Measurements from ENCODE around the gene CXorf66.
"Not testable (repeated sequence)": the region's sequence is repeated elsewhere in the genome, so short reads cannot be mapped to it uniquely, and the experiment has no call there.

CXorf66 gene, protein sequence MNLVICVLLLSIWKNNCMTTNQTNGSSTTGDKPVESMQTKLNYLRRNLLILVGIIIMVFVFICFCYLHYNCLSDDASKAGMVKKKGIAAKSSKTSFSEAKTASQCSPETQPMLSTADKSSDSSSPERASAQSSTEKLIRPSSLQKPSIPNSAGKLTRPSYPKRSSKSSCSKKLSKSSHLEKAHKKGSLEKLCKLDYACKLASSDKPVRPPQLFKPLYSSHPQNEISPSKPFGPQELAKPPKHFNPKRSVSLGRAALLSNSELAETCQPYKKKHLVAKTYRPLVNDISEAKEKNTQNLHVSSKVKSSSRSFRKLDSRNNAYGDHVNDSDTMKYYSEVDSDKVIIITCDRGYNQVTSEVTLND

DNA sequence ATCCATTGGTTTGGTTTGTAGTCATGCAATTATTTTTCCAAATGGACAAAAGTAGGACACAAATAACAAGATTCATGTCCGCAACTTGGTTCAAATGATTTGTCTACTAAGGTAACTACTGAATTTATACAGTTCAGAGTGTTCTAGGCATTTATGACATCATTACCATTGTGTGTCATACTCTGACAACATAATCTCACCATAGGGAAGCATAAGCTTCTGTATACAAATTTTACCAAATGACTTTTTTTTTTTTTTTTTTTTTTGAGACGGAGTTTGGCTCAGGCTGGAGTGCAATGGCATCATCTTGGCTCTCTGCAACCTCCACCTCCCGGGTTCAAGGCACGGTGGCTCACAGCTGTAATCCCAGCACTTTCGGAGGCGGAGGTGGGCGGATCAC is at the start of gene CXorf66:
Gene CXorf66 (minus strand): TSS at position 101 of the 400 bp plus-strand sequence. CDS start 25 bp downstream, at position 76.
- no peak for DNase-seq

DNA sequence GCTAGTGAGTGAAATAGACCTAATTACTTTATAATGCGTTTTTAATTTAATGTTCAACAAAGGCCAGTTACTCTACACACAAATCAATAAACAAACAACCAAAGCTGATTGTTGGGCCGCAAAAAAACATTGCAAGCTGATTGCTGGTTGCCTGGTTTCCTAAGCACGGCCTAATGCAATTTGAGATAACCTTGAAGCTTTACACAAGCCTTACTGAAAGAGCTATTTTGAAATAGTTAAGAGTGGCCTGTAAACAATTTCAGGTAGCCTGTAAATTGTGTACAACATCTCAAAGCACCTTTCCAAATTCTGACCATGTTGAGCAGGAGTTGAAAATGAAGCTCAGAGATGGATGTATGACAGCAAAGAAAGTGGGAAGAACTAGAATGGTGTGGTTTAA is 17.5 kb upstream of the CXorf66 start:
- DNase-seq: no peak

DNA sequence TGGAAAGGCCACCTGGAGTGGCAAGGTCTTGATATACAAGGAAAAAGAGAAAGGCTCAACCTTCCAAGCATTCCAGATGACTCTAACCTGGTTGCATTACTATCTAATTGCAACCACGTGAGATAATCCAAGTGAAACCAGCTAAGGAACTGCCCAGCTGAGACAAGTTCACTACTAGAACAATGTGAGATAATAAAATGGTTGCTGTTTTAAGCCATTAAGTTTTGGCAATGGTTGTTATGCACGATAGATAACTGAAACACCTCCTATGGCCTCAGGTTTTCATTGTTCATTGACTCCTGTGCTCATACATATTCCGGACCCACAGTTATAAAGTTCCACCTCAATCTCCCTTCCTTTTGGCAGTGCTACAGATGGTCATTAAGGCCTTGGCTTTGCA is 9.2 kb upstream of the CXorf66 start:
- no peak for DNase-seq

DNA sequence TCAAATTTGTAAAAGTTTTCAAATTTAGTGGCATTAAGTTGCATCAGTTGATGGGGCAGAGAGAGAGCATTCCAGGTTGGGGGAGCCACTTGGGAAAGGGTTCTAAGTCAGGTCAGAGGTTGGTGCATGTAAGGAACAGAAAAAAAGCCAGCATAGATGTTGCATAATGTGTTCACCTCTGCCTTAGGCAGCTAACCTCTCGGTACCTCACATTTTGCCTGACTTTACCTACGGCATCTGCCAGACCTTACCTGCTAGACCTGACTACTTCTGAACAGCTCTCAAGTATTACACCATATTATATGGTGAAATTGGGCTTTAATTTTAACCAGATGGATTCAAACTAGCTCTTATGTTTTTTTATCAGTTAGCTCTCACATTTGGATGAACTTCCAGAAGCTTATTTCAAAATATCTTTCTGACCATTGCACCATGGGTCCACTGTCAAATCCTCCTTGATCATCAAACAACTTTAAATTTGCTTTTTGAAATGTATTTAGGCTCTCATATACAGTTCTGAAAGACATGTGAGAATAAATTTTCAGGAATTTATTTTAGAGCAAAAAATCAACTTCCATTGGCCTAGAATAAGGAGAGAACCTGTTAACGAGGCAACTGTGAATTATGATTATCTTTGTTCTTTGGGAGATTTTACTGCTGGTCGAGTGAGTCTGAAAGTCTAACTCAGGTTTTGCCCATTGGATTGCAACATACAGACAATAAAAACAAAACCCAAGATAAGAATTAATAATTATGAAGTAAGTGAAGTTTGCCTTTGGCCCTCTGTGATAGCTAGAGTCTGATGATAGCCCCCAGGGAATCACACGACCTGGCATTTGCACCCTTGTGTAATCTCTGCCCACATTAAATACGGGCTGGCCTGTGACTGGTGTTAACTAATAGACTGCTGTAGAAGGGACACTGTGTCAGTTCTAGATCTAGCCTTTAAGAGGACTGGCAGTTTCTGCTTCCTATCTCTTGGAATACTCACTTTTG is 7.6 kb upstream of the CXorf66 start:
- DNase-seq: no peak

DNA sequence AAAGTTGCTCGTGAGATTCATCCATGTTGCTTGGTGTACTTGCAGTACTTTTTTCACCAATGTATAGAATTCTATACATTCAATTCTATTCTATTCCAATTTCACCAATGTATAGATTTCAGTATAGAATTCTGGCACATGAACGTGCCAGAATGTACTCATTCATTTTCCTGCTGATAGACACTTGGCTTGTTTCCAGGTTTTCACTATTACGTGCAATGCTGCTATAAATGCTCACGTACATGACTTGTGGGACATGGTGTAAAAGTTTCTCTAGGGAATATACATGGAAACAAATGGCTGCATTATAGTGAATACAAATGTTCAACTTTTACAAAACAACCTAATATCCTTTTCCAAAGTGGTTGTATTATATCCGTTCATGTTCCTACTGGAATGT is 6.8 kb upstream of the CXorf66 start:
- no peak for DNase-seq

DNA sequence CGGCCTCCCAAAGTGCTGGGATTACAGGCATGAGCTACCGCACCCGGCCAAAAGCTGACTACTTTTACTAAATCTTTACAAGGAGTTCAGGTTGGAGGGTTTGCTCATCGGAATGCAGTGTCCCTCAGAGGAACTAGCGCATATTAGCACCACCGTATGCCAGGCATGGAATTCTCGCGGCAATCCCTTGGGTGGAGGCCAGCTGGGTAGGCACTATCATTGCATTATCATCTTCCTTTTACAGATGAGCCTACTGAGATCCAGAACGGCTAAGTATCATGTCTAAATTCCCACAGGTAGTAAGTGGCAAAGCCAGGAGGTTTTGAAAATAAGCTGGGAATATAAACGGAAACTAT is 6.1 kb upstream of the CXorf66 start:
- no peak for DNase-seq

DNA sequence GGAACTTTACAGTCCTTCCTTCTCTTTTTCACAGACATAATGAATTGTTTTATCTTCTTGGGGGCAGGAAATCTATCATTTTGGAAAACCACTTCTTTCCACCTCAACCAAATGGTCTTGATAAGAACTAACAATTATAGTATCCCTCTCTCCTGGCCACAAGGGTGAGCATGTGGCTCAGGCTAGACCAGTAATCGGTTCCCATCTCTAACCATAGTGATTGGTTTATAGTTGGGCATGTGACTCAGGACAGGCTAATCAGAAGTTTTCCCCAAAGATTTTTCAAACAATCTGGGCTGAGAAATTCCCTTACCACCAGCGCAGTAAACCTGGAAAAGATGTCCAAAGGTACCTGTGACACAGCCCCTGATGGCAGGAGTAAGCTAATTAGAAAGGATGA is 4.0 kb upstream of the CXorf66 start:
- DNase-seq: no peak

DNA sequence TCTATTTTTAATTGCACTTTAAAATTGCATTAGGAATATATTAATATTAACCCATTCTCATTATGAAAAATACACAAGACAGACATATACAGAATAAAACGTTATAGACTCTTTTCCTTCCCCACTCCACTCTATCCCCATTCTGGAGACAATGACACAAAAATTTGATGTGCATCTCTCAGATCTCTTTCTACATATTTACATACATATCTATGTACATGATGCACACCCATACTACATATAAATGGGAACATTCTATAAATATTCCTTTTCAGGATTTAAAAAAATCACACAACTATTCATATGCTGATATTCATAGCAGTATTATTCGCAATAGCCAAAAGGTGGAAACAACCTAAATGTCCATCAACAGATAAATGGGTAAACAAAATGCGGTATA is 2.4 kb upstream of the CXorf66 start:
- DNase-seq: no peak

DNA sequence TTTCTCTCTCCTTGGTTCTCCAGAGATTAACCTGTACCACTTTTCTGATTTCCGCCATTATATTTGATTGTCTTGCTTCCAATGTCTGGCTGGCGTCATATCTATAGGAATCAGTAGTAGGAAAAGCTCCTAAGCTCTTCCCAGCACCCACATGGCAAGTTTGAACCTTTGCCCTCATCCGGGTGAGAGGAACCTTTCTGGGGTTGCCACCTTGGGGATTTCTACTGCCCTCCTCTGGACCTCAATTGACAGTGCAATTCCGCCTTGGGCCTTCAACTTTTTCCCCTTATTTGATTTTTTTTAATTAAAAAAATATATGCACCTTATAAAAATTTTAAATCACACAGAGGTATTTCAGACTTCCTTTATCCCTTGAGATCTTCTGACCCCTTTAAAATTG is 2.0 kb upstream of the CXorf66 start:
- DNase-seq: no peak

DNA sequence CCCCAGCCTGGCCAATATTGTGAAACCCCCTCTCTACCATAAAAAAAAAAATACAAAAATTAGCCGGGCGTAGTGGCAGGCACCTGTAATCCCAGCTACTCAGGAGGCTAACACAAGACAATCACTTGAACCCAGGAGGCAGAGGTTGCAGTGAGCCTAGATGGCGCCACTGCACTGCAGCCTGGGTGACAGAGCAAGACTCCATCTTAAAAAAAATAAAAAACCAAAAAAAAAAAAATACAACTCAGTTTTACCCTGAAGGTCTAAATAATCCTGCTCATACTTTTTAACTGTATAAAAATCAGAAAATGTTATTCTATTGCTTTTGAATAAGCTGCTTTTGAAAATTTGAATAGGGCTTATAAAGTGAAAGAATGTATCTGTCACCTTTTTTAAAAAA is 838 bp upstream of the CXorf66 start:
- DNase-seq: not testable (repeated sequence)

DNA sequence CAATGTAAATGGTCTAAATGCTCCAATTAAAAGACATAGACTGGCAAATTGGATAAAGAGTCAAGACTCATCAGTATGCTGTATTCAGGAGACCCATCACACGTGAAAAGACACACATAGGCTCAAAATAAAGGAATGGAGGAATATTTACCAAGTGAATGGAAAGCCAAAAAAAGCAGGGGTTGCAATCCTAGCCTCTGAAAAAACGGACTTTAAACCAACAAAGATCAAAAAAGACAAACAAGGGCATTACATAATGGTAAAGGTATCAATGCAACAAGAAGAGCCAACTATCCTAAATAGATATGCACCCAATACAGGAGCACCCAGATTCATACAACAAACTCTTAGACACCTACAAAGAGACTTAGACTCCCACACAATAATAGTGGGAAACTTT is 4.2 kb downstream of the CXorf66 start:
- DNase-seq: not testable (repeated sequence)

DNA sequence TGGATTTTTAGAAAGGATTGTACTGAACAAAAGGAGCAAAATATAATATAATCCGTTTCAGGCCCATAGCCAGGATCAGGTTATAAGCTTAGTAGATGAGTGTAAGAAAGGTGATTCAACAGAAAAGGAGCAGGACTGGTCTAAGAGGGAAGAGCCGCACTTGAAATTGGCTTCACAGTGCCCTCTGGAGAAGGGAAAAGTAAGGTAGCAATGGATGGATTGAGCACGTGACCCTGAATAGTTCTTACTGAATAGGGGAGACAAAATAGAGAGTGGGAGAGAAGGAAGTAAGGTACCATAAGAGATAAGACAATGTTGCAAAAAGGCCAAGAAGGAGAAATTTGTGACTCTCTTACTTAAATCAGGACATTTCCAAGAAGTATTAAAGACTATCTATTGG is 15.6 kb downstream of the CXorf66 start:
- no peak for DNase-seq

DNA sequence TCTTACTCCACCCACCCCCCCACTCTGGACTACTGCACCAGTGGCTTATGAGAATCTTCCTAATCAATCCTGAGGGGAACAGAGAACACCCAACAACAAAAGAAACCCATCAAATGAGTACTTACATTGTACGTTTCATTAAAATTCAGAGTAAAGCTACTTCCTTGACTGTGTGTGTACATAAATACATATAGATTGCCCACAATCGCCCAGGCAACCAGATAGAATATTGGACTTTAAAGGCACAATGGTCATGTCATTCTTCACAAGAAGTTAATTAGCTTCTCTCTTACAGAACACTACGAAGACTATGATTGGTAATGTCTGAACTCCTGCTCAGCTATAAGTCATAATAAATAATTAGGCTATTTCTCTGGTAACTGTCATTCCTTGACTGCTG is 20.2 kb downstream of the CXorf66 start:
- no peak for DNase-seq

DNA sequence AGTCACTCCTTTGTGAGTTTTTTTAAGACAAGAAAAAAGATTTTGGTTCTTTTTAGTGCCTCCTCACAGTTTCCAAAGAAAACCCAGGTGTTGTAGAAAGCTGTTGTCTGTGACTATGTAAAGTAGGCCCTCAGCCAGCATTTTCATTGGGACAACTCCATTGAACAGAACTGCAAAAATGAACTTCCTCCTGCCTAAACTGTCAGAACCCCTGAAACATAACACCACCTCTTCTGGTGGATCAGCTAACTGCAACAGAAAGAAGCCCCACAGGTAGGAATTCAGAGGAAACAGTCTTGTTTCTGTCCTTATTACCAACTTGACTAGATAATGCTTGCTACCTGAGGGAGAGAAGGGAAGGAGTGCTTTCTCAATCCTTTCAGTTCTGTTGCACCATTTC is 29.1 kb downstream of the CXorf66 start:
- DNase-seq: no peak

DNA sequence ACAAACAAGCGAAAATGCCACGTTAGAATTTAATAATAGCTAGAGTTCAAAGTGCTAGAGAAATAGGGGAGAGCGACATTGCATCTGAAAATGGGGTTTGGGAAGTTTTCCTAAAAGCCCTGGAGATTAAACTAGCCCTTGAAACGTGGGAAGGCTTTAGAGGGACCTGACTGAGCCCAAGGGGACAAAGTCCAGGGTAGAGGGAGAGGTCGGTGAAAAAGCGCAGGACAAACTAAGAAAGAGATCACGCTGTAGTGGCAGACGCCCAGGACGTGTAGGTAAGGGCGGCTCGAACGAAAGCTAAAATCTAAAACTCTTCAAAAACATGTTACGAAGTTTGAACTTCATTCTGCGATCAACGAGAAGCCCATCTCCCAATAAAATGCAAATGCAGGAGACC is 31.4 kb downstream of the CXorf66 start:
- no peak for DNase-seq

DNA sequence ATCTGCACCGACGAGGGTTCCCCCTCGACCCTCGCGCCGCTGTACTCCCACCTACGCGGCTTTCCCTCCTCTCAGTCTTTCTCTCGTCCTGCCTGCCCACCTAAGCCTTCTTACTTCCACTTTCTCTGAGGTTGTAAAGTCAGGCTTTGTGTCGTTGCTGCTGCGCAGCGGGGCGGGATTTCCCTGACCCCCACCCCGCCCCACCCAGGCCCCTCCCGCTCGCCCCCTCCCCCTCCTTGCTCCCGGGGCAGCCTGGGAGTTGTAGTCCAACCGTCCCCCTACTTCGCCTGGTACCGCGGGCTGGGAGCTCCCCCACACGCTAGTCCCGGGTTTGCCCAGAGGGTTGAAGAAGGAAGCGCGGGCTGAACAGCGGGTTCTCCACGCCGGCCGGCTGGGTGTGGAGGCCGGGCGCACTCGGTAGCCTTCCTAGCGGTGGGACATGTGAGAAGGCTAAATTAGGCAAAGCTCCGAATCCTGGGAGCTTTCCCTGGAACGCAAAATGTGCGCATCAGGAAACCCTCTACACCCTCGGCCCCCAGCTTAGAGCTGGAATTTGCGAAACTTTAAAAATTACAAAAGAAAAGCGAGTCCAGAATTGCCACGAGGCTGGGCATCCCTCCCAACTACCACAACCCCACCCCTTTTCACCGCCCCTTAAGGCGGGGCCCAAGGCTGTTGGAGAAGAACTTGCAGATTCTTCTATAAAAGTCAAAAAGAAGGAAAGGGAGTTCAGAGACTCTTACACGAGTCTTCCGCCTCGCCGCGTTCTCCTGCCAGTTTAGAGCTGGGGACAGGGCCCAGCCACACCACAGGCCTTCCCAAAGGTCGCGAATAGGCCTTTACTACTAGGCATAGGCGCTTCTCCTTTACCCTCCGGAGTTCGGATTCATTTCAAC is 32.2 kb downstream of the CXorf66 start, which contains the start of gene ATP11C:
Gene ATP11C (minus strand): TSS at position 153 of the 896 bp plus-strand sequence. CDS start 1,011 bp downstream, outside the sequence.
- peak; percentile 64 to 70 for DNase-seq

DNA sequence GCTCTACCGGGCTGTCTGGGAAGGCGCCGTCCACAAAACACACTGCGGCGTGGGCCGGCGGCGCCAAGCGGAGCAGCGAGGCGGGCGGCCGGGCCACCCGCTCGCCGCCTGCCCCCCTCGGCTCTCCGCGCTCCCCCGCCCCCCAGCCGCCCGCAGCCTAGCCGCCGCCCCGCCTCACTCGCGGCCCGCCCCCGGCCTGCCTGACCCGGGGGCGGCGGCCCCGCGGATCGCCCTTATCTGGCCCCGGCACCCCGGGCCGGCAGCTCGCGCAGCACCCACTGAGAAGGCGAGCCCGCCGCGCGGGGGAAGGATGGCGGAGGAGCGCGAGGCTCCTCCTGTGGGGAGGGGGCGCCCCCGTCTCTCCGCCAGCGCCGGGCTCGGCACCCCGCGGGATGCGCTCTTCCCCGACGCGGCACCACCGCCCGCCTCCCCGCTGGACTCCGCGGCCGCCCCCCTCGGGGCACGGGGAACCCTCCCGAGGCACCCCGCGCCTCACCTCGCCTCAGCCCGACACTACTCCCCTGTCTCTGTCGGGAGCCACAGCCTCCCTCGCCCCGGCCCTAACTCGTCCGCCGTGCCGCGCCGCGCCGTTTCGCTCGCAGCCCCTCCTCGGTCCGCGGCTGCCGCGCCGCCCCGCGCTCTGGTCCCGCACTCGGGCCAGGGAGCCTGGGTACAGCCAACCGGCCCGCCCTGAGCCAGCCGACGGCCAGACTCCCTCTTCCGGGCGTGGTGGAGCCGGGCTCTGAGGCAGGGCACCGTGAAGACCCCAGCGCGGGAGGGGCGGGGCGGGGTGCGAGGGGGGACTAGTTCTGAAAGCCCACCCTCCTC is 33.0 kb downstream of the CXorf66 start:
- peak; percentile 25 to 45 for DNase-seq

DNA sequence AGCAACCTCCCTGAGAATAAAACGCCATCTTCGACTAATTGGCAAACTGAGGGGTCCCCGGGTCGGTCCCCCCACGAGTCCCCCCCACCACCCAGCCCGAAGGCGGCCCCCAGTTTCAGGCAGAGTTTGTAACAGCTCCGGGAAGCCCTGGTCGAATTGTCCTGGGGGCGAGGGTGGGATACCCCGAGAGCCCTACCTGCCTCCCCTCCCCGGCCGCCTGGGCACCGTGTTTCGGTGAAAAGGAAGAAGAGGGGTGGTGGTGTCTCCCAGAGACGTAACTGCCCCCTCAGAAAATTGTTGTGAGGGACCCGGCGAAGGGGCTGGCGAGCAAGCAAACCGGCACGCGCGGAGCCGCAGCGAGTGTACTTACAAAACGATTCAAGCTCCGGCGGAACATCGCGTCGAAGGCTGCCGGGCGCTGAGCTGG is 33.7 kb downstream of the CXorf66 start:
- no peak for DNase-seq

DNA sequence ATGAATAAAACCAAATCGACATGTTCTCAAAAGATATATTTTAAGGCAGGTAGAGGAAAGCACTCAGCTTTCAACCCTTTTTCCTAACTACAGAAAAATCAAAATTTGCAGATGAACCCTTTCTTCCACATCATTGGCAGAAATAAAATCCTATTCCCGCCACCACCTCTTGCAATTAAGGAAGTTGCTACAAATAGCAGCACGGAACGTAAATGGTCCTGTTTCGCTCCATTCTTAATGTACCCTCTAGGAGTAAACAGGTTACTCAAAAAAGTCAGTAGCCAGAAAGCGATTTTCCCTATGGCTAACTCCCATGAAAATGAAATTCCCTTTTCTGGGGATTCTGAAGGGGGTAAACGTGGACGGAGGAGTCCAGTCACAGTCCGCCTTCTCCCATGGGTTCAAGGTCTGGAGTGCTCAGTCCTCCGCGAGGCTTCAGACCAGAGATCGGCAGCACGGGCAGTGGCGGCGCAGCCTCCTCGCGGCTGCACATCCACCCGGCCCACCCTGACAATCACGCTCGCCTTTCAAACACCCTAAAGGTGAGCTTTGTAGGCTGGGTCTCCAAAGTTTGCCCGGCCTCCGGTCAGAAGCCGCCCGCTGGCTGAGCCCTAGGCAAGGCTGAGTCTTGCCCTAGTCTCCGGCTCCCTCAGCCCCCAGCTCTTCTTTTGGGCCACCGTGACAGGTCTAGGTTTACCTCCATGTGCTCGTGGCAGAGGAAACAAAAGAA is 34.2 kb downstream of the CXorf66 start:
- DNase-seq: no peak

DNA sequence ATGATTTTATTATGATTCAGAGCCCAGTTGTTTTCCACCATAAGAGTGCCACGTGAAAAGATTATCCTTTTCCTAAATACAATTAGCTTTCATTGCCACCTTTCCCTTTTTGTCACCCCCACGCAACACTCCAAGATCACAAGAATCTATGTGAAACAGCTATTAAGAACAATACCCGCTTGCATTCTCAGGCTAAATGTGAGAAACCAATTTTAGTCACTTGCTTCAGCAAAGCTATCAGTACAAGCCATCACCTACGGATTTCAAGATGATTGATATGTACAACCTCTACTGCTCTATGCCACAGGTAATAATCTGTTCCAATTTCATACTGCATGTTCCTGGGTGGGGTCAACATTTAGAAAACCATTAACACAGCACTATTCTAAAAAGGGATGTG is 34.9 kb downstream of the CXorf66 start:
- no peak for DNase-seq

DNA sequence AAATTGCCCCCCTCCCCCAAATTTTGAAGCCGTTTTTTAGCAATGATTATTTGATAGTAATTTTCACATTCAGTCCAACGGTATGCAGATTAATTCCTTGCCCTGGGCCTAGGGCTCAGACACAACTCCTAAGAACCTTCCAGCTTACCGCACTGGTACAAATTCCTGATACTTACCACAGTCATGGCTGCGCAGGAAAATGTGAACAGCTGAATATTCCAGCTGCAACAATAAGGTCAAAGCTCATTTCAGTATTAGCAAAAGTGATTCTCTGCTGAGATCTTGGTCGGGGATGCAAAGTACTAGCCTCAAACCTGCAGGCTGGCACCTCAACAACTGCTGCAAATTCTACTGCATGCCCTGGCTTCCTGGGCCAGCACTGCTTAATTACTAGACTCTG is 35.4 kb downstream of the CXorf66 start:
- no peak for DNase-seq

Data from NCI-H1930 (cell line).